ENCODE measurements around the gene PHF21A. TPM values are rescaled to one million over a fixed set of nuclear protein-coding genes. Genes with fewer than 3 reads are reported as not detected.
A peak's percentile ranks its signal among the peaks of the same experiment; 100 is the strongest.

Gene PHF21A
- 38.8 TPM for total RNA-seq (ENCODE audit: insufficient read depth, low replicate concordance)

- DNase-seq (ENCODE audit: low spot score), result no peak
Observed at GRCh38 chr11:46121301-46121723, at the start of gene PHF21A. Gene PHF21A, minus strand, starts transcription at chr11:46121454. Its CDS starts 37,235 bp downstream, at chr11:46084219.

DNA sequence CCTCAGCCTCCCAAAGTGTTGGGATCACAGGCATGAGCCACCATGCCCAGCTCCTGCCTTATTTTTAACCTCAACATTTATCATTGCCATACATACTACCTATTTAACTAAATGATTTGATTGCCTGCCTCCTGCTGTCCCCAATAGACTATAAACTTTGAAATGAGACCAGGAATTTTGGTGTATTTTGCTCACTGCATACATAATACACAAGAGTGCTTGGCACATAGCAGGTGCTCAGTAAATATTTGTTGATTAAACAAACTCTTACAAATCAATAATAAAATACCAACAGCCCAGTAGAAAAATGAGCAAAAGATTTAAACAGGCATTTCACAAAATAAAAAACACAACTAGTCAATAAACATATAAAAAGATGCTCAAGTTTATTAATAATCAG is 49.5 kb upstream of the PHF21A start:
- no peak for DNase-seq (ENCODE audit: low spot score)

GRCh38 chr11:46162700-46163099 is 41.4 kb upstream of the PHF21A start:
- no peak for DNase-seq (ENCODE audit: low spot score)

- peak; percentile 40 for DNase-seq (ENCODE audit: low spot score)
Observed at GRCh38 chr11:46161201-46161600, 39.9 kb upstream of the PHF21A start.

- DNase-seq (ENCODE audit: low spot score), result no peak
Observed at GRCh38 chr11:46160100-46160499, 38.8 kb upstream of the PHF21A start.

GRCh38 chr11:46159680-46160079 is 38.4 kb upstream of the PHF21A start:
- DNase-seq (ENCODE audit: low spot score), result peak; percentile 9

- no peak for DNase-seq (ENCODE audit: low spot score)
Observed at GRCh38 chr11:46149826-46150225, 28.6 kb upstream of the PHF21A start.

GRCh38 chr11:46149342-46149741 is 28.1 kb upstream of the PHF21A start:
- DNase-seq (ENCODE audit: low spot score), result no peak

GRCh38 chr11:46144741-46145140 is 23.5 kb upstream of the PHF21A start:
- no peak for DNase-seq (ENCODE audit: low spot score)

DNA sequence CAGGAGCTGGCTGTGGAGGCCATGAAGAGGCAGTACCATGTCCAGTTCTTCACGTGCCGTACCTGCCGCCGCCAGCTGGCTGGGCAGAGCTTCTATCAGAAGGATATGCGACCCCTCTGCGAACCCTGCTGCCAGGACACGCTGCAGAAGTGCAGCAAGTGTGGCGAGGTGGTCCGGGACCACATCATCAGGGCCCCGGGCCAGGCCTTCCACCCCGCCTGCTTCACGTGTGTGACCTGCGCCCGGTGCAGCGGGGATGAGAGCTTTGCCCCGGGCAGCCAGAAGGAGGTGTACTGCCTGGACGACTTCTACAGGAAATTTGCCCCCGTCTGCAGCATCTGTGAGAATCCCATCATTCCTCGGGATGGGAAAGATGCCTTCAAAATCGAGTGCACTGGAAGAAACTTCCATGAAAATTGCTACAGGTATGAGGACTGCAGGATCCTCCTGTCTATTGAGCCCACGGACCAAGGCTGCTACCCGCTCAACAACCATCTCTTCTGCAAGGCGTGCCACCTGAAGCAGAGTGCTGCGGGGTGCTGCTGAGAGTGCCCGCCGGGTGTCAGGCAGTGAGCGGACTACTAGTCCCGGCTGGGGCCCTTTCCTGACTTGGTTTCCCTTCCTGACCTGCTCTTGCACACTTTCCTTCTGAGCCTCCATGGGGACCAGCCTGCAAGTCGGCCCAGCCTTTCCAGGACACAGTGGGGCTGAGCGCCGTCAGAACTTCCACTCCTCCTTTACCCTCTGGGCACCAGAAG is 22.0 kb upstream of the PHF21A start:
- no peak for DNase-seq (ENCODE audit: low spot score)

GRCh38 chr11:46142561-46142960 is 21.3 kb upstream of the PHF21A start:
- DNase-seq (ENCODE audit: low spot score), result no peak

DNA sequence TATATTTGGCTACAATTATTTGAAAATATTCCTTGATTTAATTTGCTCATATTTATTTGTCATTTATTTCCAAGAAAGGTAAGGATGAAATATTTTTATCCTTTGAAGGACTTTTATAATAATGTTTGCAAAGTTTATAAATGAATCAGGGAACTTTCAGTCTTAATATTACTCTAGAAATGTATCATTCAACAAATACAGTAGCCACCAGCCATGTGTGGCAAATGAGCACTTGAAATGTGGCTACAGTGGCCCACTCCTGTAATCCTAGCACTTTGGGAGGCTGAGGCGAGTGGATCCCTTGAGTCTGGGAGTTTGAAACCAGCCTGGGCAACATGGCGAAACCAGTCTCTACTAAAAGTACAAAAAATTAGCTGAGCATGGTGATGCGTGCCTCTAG is 20.3 kb upstream of the PHF21A start:
- DNase-seq (ENCODE audit: low spot score), result no peak

GRCh38 chr11:46134540-46134939 is 13.3 kb upstream of the PHF21A start:
- DNase-seq (ENCODE audit: low spot score), result no peak

GRCh38 chr11:46134061-46134460 is 12.8 kb upstream of the PHF21A start:
- no peak for DNase-seq (ENCODE audit: low spot score)

GRCh38 chr11:46133119-46133518 is 11.9 kb upstream of the PHF21A start:
- DNase-seq (ENCODE audit: low spot score), result no peak

GRCh38 chr11:46130286-46130940 is 9.2 kb upstream of the PHF21A start:
- DNase-seq (ENCODE audit: low spot score), result no peak

DNA sequence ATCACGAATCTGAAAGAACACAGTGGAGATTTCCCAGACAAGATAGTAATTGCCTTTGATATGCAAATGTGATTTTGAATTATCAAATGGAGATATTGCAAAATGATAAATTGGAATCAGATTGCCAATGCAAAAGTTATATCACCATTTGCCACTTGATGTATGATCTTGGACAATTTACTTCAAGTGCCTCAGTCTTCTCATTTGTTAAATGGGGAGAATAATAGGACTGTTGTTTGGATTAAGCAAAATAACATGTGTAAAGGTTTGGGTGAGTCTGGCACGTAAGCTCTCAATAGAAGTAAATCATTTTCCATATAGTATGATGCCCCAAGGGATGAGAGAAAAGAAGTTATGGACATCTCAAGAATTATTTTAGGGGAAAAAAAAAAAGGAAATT is 7.9 kb upstream of the PHF21A start:
- no peak for DNase-seq (ENCODE audit: low spot score)

DNA sequence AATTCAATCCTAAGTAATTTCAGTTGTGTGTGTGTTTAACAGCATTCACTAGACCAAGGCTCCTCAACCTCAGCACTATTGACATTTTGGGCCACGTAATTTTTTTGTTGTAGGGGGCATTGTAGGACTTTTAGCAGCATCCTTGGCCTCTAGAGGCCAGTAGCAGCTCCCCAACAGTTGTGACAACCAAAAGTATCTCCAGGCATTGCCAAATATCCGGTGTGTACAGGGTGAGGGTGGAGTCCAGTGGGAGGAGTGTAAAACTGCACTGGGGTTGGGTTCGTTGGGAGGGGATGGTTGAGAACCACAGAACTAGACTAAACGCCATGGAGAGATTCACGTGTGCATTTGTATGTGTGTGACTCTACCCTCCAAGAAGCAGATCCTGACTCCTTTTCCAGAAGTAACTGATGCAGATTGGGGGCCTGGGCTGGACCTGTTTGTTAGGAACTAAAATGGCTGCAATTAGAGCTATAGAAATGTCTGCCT is 5.9 kb upstream of the PHF21A start:
- DNase-seq (ENCODE audit: low spot score), result peak; percentile 38

- no peak for DNase-seq (ENCODE audit: low spot score)
Observed at GRCh38 chr11:46125284-46125683, 4.0 kb upstream of the PHF21A start.

- peak; percentile 31 for DNase-seq (ENCODE audit: low spot score)
Observed at GRCh38 chr11:46122945-46123715, 1.9 kb upstream of the PHF21A start.

- DNase-seq (ENCODE audit: low spot score), result peak; percentile 92
Observed at GRCh38 chr11:46121724-46122477, 647 bp upstream of the PHF21A start.
